COR-L47 (cell line): ENCODE measurements around the gene COL20A1.
"Not testable (repeated sequence)": the region's sequence is repeated elsewhere in the genome, so short reads cannot be mapped to it uniquely, and the experiment has no call there.

Experiments
- DNase-seq: peaks from one replicate; lab custom pipeline; 2025; lab: John Stamatoyannopoulos, UW

Gene COL20A1

GRCh38 chr20:63376283-63377250, 83.6 kb downstream of the COL20A1 start:
- DNase-seq: no peak

GRCh38 chr20:63377256-63377941, 84.4 kb downstream of the COL20A1 start:
- DNase-seq: no peak

- DNase-seq: no peak
Observed at GRCh38 chr20:63377951-63378381, 85.0 kb downstream of the COL20A1 start.

- no peak for DNase-seq
Observed at GRCh38 chr20:63378626-63379025, 85.6 kb downstream of the COL20A1 start.

GRCh38 chr20:63379296-63379695, 86.3 kb downstream of the COL20A1 start:
- DNase-seq: no peak

- not testable (repeated sequence) for DNase-seq
Observed at GRCh38 chr20:63379872-63380271, 86.9 kb downstream of the COL20A1 start.

GRCh38 chr20:63380346-63380870, 87.4 kb downstream of the COL20A1 start:
- no peak for DNase-seq

GRCh38 chr20:63381781-63382431, 88.9 kb downstream of the COL20A1 start:
- no peak for DNase-seq

- no peak for DNase-seq
Observed at GRCh38 chr20:63382551-63383300, 89.7 kb downstream of the COL20A1 start.

GRCh38 chr20:63383556-63383955, 90.6 kb downstream of the COL20A1 start:
- no peak for DNase-seq

- no peak for DNase-seq
Observed at GRCh38 chr20:63384336-63384735, 91.3 kb downstream of the COL20A1 start.
